ENCODE measurements around the gene FOXP1. TPM values are rescaled to one million over a fixed set of nuclear protein-coding genes. Genes with fewer than 3 reads are reported as not detected.

The FOXP1 gene
- total and polyA plus RNA-seq, 2 experiments from 2014 or later, result 76.8 to 99.8 TPM

GRCh38 chr3:71495708-71496472 is 87.6 kb downstream of the FOXP1 start:
- peaks cover 19% of the 10 kb centered on the region for H3K79me2 ChIP-seq
- peaks cover 29% of the 10 kb centered on the region for H3K4me1 ChIP-seq (ENCODE audit: insufficient read depth)
- H3K36me3 ChIP-seq (replicated peaks; ENCODE audit: insufficient read depth, low read depth), result no peaks in the 10 kb centered on the region
- H4K20me1 ChIP-seq (ENCODE audit: insufficient read depth, poor library complexity, severe bottlenecking), result no peaks in the 10 kb centered on the region
- no peaks in the 10 kb centered on the region for H3K9me3 ChIP-seq (ENCODE audit: low read depth)
- no peak overlapping the region for H3K4me3 ChIP-seq
- no peaks in the 10 kb centered on the region for H3K27me3 ChIP-seq
- WGBS (ENCODE audit: low lambda C conversion rate, missing lambda C conversion rate), result 64% methylated on average over 5 of the region's 5 CpGs
- peak overlapping the region; percentile 84 for H3K27ac ChIP-seq
- H3K9me2 ChIP-seq (replicated peaks; ENCODE audit: insufficient read depth), result no peaks in the 10 kb centered on the region
- TF ChIP-seq EZH2 (IDR thresholded peaks at IDR 0.05; ENCODE audit: borderline replicate concordance) (no peak), EZH2phosphoT487 (IDR thresholded peaks at IDR 0.05; ENCODE audit: low read depth, severe bottlenecking, unreplicated experiment) (no peak)
- TF ChIP-seq, protein P1, sequence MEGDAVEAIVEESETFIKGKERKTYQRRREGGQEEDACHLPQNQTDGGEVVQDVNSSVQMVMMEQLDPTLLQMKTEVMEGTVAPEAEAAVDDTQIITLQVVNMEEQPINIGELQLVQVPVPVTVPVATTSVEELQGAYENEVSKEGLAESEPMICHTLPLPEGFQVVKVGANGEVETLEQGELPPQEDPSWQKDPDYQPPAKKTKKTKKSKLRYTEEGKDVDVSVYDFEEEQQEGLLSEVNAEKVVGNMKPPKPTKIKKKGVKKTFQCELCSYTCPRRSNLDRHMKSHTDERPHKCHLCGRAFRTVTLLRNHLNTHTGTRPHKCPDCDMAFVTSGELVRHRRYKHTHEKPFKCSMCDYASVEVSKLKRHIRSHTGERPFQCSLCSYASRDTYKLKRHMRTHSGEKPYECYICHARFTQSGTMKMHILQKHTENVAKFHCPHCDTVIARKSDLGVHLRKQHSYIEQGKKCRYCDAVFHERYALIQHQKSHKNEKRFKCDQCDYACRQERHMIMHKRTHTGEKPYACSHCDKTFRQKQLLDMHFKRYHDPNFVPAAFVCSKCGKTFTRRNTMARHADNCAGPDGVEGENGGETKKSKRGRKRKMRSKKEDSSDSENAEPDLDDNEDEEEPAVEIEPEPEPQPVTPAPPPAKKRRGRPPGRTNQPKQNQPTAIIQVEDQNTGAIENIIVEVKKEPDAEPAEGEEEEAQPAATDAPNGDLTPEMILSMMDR (IDR thresholded peaks at IDR 0.05; ENCODE audit: poor library complexity), result no peak
- H3K4me2 ChIP-seq, result peak overlapping the region; percentile 66
- peak; percentile 65 for DNase-seq (ENCODE audit: low spot score)
- peak overlapping the region; percentile 28 for H2AFZ ChIP-seq

DNA sequence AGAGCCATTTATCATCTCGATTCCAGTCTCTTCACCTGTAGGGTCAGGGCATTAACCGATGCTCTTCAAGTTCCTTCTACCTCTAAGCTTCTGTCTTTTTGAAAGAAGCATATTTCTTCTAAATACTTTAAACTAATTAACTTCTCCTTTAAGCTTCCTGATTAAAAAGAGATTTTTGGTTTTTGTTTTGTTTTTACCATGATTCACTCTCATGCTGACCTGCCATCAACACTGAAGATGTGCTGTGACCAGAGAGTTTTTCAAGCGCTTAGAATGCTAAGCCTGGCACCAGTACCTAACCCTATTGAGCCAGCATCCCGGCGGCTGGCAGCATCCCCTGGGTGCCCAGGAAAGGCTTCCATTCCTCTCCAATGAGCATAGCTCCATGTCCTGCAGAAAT is 89.3 kb downstream of the FOXP1 start:
- no peak for DNase-seq (ENCODE audit: low spot score)
- Histone ChIP-seq H3K79me2 (peaks cover 20% of the 10 kb centered on the region), H3K27ac (no peak overlapping the region), H3K4me3 (no peak overlapping the region), H3K27me3 (no peaks in the 10 kb centered on the region), H3K4me2 (no peak overlapping the region), H3K9me3 (ENCODE audit: low read depth) (no peaks in the 10 kb centered on the region), H2AFZ (no peak overlapping the region), H3K9me2 (replicated peaks; ENCODE audit: insufficient read depth) (no peaks in the 10 kb centered on the region), H3K36me3 (replicated peaks; ENCODE audit: insufficient read depth, low read depth) (no peaks in the 10 kb centered on the region), H4K20me1 (ENCODE audit: insufficient read depth, poor library complexity, severe bottlenecking) (no peaks in the 10 kb centered on the region), H3K4me1 (ENCODE audit: insufficient read depth) (peaks cover 29% of the 10 kb centered on the region)
- TF ChIP-seq, protein P1 (IDR thresholded peaks at IDR 0.05; ENCODE audit: poor library complexity), result no peak
- no peak for TF ChIP-seq EZH2 (IDR thresholded peaks at IDR 0.05; ENCODE audit: borderline replicate concordance)
- TF ChIP-seq EZH2phosphoT487 (IDR thresholded peaks at IDR 0.05; ENCODE audit: low read depth, severe bottlenecking, unreplicated experiment), result no peak
- 96% methylated on average over 5 of the region's 5 CpGs for WGBS (ENCODE audit: low lambda C conversion rate, missing lambda C conversion rate)

- Histone ChIP-seq H3K4me3 (no peak overlapping the region), H4K20me1 (ENCODE audit: insufficient read depth, poor library complexity, severe bottlenecking) (no peaks in the 10 kb centered on the region), H3K9me3 (ENCODE audit: low read depth) (no peaks in the 10 kb centered on the region), H2AFZ (no peak overlapping the region), H3K9me2 (replicated peaks; ENCODE audit: insufficient read depth) (no peaks in the 10 kb centered on the region), H3K79me2 (peaks cover 20% of the 10 kb centered on the region), H3K27ac (no peak overlapping the region), H3K36me3 (replicated peaks; ENCODE audit: insufficient read depth, low read depth) (no peaks in the 10 kb centered on the region), H3K4me1 (ENCODE audit: insufficient read depth) (peaks cover 27% of the 10 kb centered on the region), H3K4me2 (no peak overlapping the region), H3K27me3 (no peaks in the 10 kb centered on the region)
- DNase-seq (ENCODE audit: low spot score), result no peak
- WGBS (ENCODE audit: low lambda C conversion rate, missing lambda C conversion rate), result 86% methylated on average over 9 of the region's 9 CpGs
- TF ChIP-seq EZH2phosphoT487 (IDR thresholded peaks at IDR 0.05; ENCODE audit: low read depth, severe bottlenecking, unreplicated experiment), result no peak
- TF ChIP-seq, protein P1 (IDR thresholded peaks at IDR 0.05; ENCODE audit: poor library complexity), result no peak
- TF ChIP-seq EZH2 (IDR thresholded peaks at IDR 0.05; ENCODE audit: borderline replicate concordance), result no peak
These were observed 90.4 kb downstream of the FOXP1 start for GRCh38 chr3:71492974-71493771.
